Mammary epithelial cell (primary cell): ENCODE measurements around the gene TEAD1.

ENCODE experiments used
- CTCF ChIP-seq, 2 donors: IDR thresholded peaks in 1 of 2; conservative IDR thresholded peaks in 1 of 2; 2 replicates each; pipeline ENCODE4 v1.5.1; 2011 to 2012; ENCODE audit warnings: inconsistent platforms in 2 of 2, low read length in 2 of 2, mild to moderate bottlenecking in 2 of 2, control low read depth in 1 of 2, low read depth in 1 of 2; ENCODE audit not compliant: insufficient read depth in 1 of 2; ENCODE audit errors: extremely low read depth in 1 of 2
- EZH2 ChIP-seq: IDR thresholded peaks from 2 replicates; pipeline ENCODE4 v1.6.1; 2012; ENCODE audit warnings: low read length, inconsistent platforms, borderline replicate concordance

DNA sequence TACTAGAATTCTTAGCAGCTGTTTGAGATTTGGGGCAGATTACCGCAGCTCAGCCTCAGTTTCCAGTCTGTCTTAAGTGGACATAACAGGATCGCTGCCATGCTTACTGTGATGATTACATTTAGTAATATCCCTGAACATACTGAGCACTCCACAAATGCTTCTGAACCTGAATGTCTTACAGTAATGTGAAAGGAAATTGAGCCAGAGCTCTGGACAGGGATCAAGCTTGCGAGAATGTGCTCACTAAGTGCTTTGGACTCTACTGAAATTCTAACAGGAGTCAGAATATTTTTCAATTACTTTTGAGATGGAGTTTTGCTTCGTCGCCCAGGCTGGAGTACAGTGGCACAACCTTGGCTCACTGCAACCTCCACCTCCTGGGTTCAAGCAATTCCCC lies 216.3 kb downstream of the TEAD1 start:
- no peak for TF ChIP-seq CTCF (conservative IDR thresholded peaks at IDR 0.05 in 1 of 2, IDR thresholded peaks at IDR 0.05 in 1 of 2; ENCODE audit: extremely low read depth in 1 of 2, insufficient read depth in 1 of 2, low read depth in 1 of 2, low read length in 2 of 2)
- no peak for TF ChIP-seq EZH2
